ENCODE measurements around the gene ZMYM5. TPM values are rescaled to one million over a fixed set of nuclear protein-coding genes. Genes with fewer than 3 reads are reported as not detected.
"Not testable (repeated sequence)": the region's sequence is repeated elsewhere in the genome, so short reads cannot be mapped to it uniquely, and the experiment has no call there.

ZMYM5 gene
- total and polyA plus RNA-seq, 4 experiments from 2014 or later = 20.3 to 25.5 (median 24.9) TPM

DNA sequence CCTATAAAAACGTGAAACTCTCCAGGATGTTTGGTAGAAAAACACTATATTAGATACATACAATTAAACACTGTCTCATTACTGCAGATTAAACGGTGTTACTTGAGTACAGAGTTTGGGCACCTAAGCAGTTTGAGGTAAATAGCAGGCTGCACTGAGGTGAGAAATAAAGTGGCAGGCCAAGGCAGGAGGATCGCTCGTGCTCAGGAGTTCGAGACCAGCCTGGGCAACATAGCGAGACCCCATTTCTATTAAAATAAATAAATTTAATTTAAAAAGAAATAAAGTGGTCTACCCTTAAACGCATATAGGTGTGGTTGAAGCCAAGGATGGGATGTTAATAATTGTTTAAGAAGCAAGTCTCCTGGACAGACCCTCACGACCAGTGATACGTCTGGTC, 81.9 kb downstream of the ZMYM5 start:
- Histone ChIP-seq H3K4me3 (ENCODE audit: low read length in 2 of 2) (peak overlapping the region; percentile 93 to 95), H3K27me3 (ENCODE audit: insufficient read depth, low read length) (no peaks in the 10 kb centered on the region), H3K36me3 (ENCODE audit: insufficient read depth, low read length) (no peaks in the 10 kb centered on the region), H3K9me3 (ENCODE audit: control insufficient read depth in 1 of 2, low read length in 2 of 2) (no peaks in the 10 kb centered on the region), H3K27ac (ENCODE audit: low read depth, low read length) (peak overlapping the region; percentile 88), H3K4me1 (ENCODE audit: insufficient read depth, low read length) (peaks cover 6% of the 10 kb centered on the region)
- Mint-ChIP-seq H3K4me3 (peak overlapping the region; percentile 97 to 99 (median 98)), H3K9me3 (peaks cover 0 to 4% (median 0%) of the 10 kb centered on the region in 8 donors), H3K27me3 (no peaks in the 10 kb centered on the region), H3K36me3 (peaks cover 4 to 9% of the 10 kb centered on the region in 2 donors), H3K27ac (peak overlapping the region; percentile 79 to 99 (median 98)), H3K4me1 (peaks cover 2 to 14% (median 5%) of the 10 kb centered on the region in 4 donors)
- POLR2A ChIA-PET (ENCODE audit: partially characterized antibody) = interaction anchor here (0.8 to 3.8 kb wide), 6 partner anchors 9 to 82 kb away, joined by 3 to 82 read pairs (median 7); partner anchors contain the start of gene ZMYM5
- DNase-seq = no peak
- CTCF ChIA-PET (ENCODE audit: partially characterized antibody) = no interaction called here
- intact Hi-C loops (cut with micrococcal nuclease) = loop anchor here (5.0 kb wide), 1 partner anchor 149 kb away; the partner anchor contains the start of gene MPHOSPH8

DNA sequence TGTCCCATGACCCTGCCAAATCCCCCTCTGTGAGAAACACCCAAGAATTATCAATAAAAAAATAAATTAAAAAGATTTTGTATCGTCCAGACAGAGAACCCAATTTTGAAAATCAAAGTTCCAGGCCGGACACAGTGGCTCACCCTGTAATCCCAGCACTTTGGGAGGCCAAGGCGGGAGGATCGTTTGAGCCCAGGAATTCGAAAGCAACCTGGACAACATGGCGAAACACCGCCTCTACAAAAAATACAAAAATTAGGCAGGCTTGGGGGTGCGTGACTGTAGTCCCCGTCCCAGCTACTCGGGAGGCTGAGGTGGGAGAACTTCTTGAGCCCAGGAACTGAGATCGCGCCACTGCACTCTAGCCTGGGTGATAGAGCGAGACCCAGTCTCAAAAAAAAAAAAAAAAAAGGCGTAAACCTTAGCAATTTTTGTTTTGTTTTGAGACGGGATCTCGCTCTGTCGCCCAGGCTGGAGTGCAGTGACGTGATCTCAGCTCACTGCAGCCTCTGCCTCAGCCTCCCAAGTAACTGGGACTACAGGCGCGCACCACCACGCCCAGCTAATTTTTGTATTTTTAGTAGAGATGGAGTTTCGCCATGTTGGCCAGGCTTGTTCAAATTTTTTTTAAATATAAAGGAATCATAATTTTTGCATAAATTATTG, 82.6 kb downstream of the ZMYM5 start:
- POLR2A ChIA-PET (ENCODE audit: partially characterized antibody) = interaction anchor here (1.1 to 3.8 kb wide), 3 partner anchors 9 to 83 kb away, joined by 6 to 82 read pairs (median 8); partner anchors contain the start of gene ZMYM5
- peak overlapping the region in 5 of 7 donors; percentile 72 to 98 (median 86) for H3K27ac Mint-ChIP-seq
- CTCF ChIA-PET (ENCODE audit: partially characterized antibody); H3K27me3 ChIP-seq (ENCODE audit: insufficient read depth, low read length); H3K36me3 ChIP-seq (ENCODE audit: insufficient read depth, low read length); H3K27me3 Mint-ChIP-seq; H3K9me3 ChIP-seq (ENCODE audit: control insufficient read depth in 1 of 2, low read length in 2 of 2); H3K9me3 Mint-ChIP-seq: not testable (repeated sequence)
- H3K4me1 Mint-ChIP-seq = peaks cover 5 to 20% (median 9%) of the 10 kb centered on the region in 4 donors
- H3K36me3 Mint-ChIP-seq = peaks cover 7 to 12% of the 10 kb centered on the region in 2 donors
- Histone ChIP-seq H3K4me1 (ENCODE audit: insufficient read depth, low read length) (peaks cover 12% of the 10 kb centered on the region), H3K4me3 (ENCODE audit: low read length in 2 of 2) (peak overlapping the region in 1 of 2 donors; percentile 93), H3K27ac (ENCODE audit: low read depth, low read length) (peak overlapping the region; percentile 18)
- intact Hi-C loops (cut with micrococcal nuclease) = loop anchor here (5.0 kb wide), 1 partner anchor 149 kb away; the partner anchor contains the start of gene MPHOSPH8
- DNase-seq = peak in 3 of 5 donors; percentile 6 to 47 (median 10)
- H3K4me3 Mint-ChIP-seq = peak overlapping the region; percentile 97 to 99 (median 98)

Other genes starting within 250 kb of the ZMYM5 start
- gene MPHOSPH8, start 230.0 kb downstream of the ZMYM5 start, total RNA-seq = 100 to 1,000 TPM; 131 to 136 TPM
- gene MPHOSPH8, start 230.0 kb downstream of the ZMYM5 start, polyA plus RNA-seq = 10 to 100 TPM in 1 of 2 donors, 1 to 10 TPM in 1; 5.6 to 24.5 TPM
- gene PSPC1, start 80.7 kb downstream of the ZMYM5 start, total RNA-seq = 10 to 100 TPM; 81.0 to 82.2 TPM
- gene PSPC1, start 80.7 kb downstream of the ZMYM5 start, polyA plus RNA-seq = 10 to 100 TPM; 29.2 to 35.5 TPM
- 100 to 1,000 TPM; 100 to 110 TPM for gene ZMYM2, start 95.1 kb upstream of the ZMYM5 start, total RNA-seq
- gene ZMYM2, start 95.1 kb upstream of the ZMYM5 start, polyA plus RNA-seq = 10 to 100 TPM in 1 of 2 donors, 1 to 10 TPM in 1; 7.9 to 18.6 TPM

Data from CD4-positive, alpha-beta memory T cell (primary cell).